ENCODE data around the gene MGLL. TPM values are rescaled to one million over a fixed set of nuclear protein-coding genes. Genes with fewer than 3 reads are reported as not detected.

The MGLL gene
- total and polyA plus RNA-seq, 9 of the 15 experiments (the other 6 are each of a cell fraction or from before 2014, with no cell fraction given), result 0.12 to 0.32 (median 0.18) TPM; not detected in 6

- TF ChIP-seq PBX2 (CRISPR knock-in tag; IDR thresholded peaks at IDR 0.05; ENCODE audit: low read depth), result no peak
- TF ChIP-seq PBX2 (tag; conservative IDR thresholded peaks at IDR 0.05; ENCODE audit: low read depth), result no peak
- no peak for TF ChIP-seq NELFE (IDR thresholded peaks at IDR 0.05; ENCODE audit: insufficient read depth, insufficient read length)
- no peak for TF ChIP-seq SNIP1 (IDR thresholded peaks at IDR 0.05; ENCODE audit: low read depth)
- TF ChIP-seq THRAP3 (IDR thresholded peaks at IDR 0.05; ENCODE audit: borderline replicate concordance), result no peak
These were observed 152.1 kb downstream of the MGLL start (continued) for GRCh38 chr3:127670229-127670559.

- FAIRE-seq (no peak), DNase-seq (ENCODE audit: extremely low read depth in 1 of 4, low spot score in 3 of 4) (no peak), ATAC-seq (no peak)
- BruUV-seq (replicated peaks), result no TSS peak
- in situ Hi-C loops (cut with MboI) (no loop called here), intact Hi-C loops (cut with micrococcal nuclease) (no loop called here)
- no peaks in the 10 kb centered on the region for H3K27me3 ChIP-seq (ENCODE audit: control insufficient read depth in 2 of 2, insufficient read depth in 2 of 2, low read length in 2 of 2)
- ChIA-PET POLR2A (interaction anchor here (0.7 kb wide), 1 partner anchor 1672 kb away, joined by 3 read pairs; no protein-coding TSS in a partner anchor), CTCF (ENCODE audit: low intra/inter-chr PET ratio) (no interaction called here)
- H3K4me1 ChIP-seq (replicated peaks in 1 of 2; ENCODE audit: control insufficient read depth in 2 of 2, insufficient read depth in 2 of 2, low read length in 2 of 2), result peaks cover 0 to 27% of the 10 kb centered on the region in 2 experiments; a peak in 2 of 5 replicates
- 79% methylated on average over 6 of the region's 14 CpGs for WGBS (ENCODE audit: insufficient coverage, low coverage, missing lambda C conversion rate)
- no peak overlapping the region for H3K27ac ChIP-seq (ENCODE audit: extremely low read depth, low read depth, low read length)
- H3K9me1 ChIP-seq (ENCODE audit: control insufficient read depth, insufficient read depth, low read length), result no peaks in the 10 kb centered on the region
- H3K36me3 ChIP-seq (ENCODE audit: control insufficient read depth, insufficient read depth, low read length), result peaks cover 10% of the 10 kb centered on the region; the same call in 1 of the 3 replicates
- H3K79me2 ChIP-seq (ENCODE audit: control insufficient read depth, insufficient read depth, low read length), result no peaks in the 10 kb centered on the region
- no peak overlapping the region for H3K4me2 ChIP-seq (ENCODE audit: insufficient read depth, low read length)
- H3K9me3 ChIP-seq (replicated peaks; ENCODE audit: control insufficient read depth, insufficient read depth, low read depth, low read length), result no peaks in the 10 kb centered on the region
- no peak overlapping the region for H2AFZ ChIP-seq (ENCODE audit: low read depth, low read length)
- H3K9ac ChIP-seq (ENCODE audit: insufficient read depth in 1 of 2, low read depth in 2 of 2, low read length in 2 of 2), result no peak overlapping the region
- H4K20me1 ChIP-seq (replicated peaks; ENCODE audit: control insufficient read depth, insufficient read depth, low read length), result 0 out of 2 replicates have a peak, but pooled peaks cover 4% of the 10 kb centered on the region
- no peak overlapping the region for H3K4me3 ChIP-seq
- TF ChIP-seq USF1 (CRISPR knock-in tag; IDR thresholded peaks at IDR 0.05) (no peak), RFX1 (IDR thresholded peaks at IDR 0.05) (no peak), C11orf30 (IDR thresholded peaks at IDR 0.05; ENCODE audit: low read depth) (no peak), ATF1 (CRISPR knock-in tag; IDR thresholded peaks at IDR 0.05) (no peak), ATF1 (tag; IDR thresholded peaks at IDR 0.05) (no peak), HES1 (IDR thresholded peaks at IDR 0.05; ENCODE audit: low read depth) (no peak), HDAC2 (IDR thresholded peaks at IDR 0.05) (no peak), STAT5A (IDR thresholded peaks at IDR 0.05; ENCODE audit: borderline replicate concordance, low read length) (no peak), ZNF354B (CRISPR knock-in tag; IDR thresholded peaks at IDR 0.05) (no peak), DLX4 (CRISPR knock-in tag; IDR thresholded peaks at IDR 0.05) (no peak), VEZF1 (CRISPR knock-in tag; IDR thresholded peaks at IDR 0.05) (no peak), BMI1 (IDR thresholded peaks at IDR 0.05; ENCODE audit: low read length) (no peak), NFATC3 (IDR thresholded peaks at IDR 0.05) (no peak)
These were observed 152.6 kb downstream of the MGLL start for GRCh38 chr3:127669541-127670228.
